Raji (cell line): ENCODE results near the gene MORC2.

ENCODE experiments used
- POLR2A ChIP-seq: IDR thresholded peaks from 2 replicates; pipeline ENCODE4 v1.6.1; 2011; ENCODE audit warnings: low read depth, low read length, control low read depth; ENCODE audit not compliant: insufficient read depth

Gene MORC2

DNA sequence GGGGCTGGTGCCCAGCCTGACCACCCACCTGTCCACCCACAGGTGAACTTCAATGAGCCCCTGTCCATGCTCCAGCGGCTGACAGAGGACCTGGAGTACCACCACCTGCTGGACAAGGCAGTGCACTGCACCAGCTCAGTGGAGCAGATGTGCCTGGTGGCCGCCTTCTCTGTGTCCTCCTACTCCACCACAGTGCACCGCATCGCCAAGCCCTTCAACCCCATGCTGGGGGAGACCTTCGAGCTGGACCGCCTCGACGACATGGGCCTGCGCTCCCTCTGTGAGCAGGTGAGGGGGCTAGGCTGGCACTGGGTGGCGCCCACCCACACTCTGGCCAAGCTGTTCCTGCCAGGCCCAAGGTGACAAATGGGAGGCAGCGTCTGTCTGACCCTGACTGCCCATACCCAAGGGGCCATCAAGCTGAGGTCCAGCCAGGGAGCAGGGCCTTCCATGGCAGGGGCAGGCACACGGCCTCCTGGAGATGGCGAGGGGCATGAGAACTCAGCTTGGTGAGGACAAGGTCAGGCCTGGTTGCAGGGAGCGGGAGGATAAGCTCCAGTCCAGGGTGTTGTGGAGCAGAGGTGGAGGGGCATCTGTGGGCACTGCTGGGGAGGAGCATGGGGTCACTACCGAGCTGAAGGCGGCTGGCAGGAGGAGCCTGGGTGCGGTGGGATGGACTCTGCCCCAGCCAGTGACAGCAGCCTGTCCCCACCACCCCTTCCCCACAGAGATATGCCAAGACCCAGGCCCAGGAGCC lies 77.7 kb downstream of the MORC2 start:
- TF ChIP-seq POLR2A: no peak

DNA sequence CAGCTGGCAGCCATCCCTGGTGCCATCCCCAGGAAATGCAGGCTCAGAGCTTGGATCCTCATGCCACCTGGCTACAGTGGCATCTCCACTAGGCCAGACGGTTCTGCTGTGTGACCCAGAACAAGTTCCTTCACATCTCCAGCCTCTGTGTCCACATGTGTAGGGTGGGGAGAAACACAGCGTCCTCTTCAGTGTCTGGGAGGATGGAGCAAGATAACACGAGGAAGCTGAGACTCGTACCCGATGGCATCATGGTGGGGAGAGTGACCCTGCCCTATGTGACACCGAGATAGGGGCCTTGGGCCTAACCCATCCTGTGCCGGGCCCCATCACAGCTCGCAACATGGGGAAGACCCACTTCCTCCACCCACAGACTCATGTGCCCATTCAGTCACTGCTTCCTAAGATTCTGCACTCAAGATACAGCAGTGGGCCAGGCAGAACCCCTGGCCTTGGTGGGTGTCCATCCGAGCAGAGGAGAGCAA lies 78.5 kb downstream of the MORC2 start:
- no peak for TF ChIP-seq POLR2A

- no peak for TF ChIP-seq POLR2A
These were observed 79.1 kb downstream of the MORC2 start for GRCh38 chr22:30889268-30889995.

DNA sequence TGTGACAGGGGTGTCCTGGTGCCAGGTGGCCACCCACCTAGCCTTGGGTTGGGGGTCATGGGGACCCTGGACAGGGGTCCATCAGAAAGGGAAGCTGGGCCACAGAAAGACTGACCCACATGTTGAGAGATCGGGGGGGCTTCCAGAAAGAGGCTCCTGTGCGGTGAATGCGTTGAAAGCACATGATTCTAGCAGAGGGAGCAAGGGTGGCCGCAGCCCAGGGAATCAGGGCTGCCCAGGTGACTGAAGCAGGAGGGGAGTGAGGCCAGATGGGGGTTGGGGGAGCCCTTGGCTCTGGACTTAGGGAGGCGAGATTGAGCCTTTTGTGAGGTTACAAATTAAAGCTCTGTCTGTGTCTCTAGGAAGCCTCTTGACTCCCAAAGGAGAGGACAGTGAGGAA lies 80.7 kb downstream of the MORC2 start:
- TF ChIP-seq POLR2A: no peak

- no peak for TF ChIP-seq POLR2A
These were observed 81.1 kb downstream of the MORC2 start for GRCh38 chr22:30887453-30887852.

DNA sequence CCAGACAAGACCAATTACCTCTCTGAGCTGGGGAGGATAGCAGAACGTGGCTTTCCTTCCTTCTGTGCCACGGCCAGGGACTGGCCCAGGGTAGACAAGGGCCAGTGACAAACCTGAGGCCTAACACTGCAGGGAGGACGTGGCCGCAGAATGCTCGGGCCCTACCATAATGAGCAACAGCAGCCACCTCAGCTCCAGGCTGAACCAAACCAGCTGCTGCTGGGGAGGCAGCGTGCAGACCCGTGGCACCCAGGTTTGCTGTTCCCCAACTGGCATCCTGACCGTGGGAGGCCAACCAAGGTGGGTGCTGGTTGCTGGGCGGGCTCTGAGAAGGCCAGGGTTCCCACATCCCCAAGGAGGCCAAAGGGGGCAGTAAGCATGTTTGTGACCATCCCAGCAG lies 83.0 kb downstream of the MORC2 start:
- TF ChIP-seq POLR2A: no peak

DNA sequence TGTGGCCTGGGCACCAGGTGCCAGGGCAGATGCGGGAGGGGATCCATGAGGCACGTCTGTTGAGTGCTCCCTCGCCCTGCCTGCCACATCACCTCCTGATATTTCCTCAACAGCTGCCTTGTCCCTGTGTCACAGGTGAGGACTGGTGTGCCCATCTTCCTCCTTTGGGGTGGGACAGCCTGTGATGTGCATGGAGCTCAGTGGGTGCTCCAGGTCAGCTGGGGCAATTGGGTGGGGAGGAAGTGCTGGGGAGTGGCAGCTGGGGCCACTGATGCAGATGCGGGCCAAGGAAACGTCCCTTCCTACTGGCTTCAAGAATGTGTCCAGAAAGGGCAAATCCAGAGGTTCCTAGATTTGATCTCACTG lies 83.6 kb downstream of the MORC2 start:
- no peak for TF ChIP-seq POLR2A

DNA sequence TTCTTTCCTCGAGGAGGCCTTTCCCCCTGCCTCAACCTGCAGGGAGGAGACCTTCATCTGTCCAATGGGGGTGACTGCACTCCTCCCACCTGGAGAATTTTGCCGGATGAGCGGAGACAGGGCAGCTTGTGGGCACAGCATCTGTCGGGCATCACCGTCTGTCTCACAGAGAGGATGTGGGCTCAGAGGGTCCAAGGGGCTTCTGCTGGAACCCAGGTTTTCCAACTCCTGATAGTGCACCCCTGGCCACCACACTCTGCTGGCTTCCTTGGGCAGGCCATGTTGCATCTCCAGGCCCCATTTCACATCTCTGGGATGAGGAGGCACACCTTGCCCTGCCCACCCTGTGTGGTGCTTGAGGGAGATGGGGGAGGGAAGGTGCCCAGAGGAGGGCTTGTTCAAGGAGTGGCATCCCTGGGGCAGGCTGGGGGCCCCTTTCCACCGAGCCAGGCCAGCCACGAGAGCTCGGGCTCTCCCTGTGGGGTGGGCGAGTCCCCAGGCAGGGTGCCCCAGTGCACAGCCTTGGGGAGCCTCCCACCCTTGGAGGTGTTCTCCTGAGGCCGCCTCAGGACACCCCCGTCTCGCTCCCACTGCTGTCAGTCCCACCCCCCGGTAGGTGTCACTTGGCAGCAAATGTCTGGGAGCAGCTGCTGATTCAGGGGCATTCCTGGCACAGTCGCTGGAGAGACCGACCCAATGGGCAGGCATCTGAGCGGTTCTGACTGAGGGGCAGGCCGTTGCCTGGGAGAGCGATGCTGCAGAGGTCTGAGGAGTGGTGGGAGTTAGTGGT lies 84.2 kb downstream of the MORC2 start:
- no peak for TF ChIP-seq POLR2A

- TF ChIP-seq POLR2A: no peak
These were observed 84.9 kb downstream of the MORC2 start for GRCh38 chr22:30883586-30884145.

DNA sequence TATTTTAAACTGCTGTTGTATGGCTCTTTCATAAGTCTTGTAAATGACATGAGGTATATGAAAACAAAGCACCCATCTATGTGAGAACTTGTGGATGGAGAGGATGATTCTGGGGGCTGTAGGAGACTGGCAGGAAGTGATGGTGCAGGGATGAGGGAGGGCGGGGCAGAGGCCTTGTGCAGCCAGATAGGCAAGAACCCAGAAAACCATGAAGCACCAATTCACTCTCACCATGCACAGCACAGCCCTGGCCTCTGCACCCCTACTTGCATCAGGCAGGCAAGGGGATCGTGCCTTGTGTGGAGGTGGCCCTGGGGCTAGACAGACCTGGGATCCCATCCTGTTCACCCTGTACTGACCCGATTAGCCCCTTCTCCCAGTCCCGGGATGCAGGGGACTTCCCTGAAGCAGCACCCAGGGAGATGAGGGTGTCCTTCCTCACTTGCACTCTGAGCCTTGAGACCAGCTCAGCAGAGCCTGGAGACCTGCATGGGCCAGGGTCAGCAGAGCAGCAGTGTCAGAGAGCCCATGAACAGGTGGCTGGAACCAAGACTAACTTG lies 85.5 kb downstream of the MORC2 start:
- no peak for TF ChIP-seq POLR2A

- TF ChIP-seq POLR2A: no peak
These were observed 86.3 kb downstream of the MORC2 start for GRCh38 chr22:30882184-30882717.

GRCh38 chr22:30881361-30882183 lies 87.0 kb downstream of the MORC2 start:
- TF ChIP-seq POLR2A: no peak

GRCh38 chr22:30880847-30881246 lies 87.7 kb downstream of the MORC2 start:
- no peak for TF ChIP-seq POLR2A

- no peak for TF ChIP-seq POLR2A
These were observed 88.4 kb downstream of the MORC2 start for GRCh38 chr22:30880181-30880601.
